Left ventricle myocardium inferior (tissue), 1 donor: Measurements from ENCODE around the gene HELLS. TPM values are rescaled to one million over a fixed set of nuclear protein-coding genes. Genes with fewer than 3 reads are reported as not detected.

ENCODE experiments used
- DNase-seq: peaks from one replicate; pipeline ENCODE4 v3.0.0-alpha.2; 2020
- H3K27ac ChIP-seq: fragments of 200-600 bp; replicated peaks from 2 replicates; pipeline ENCODE4 v1.8.0; 2021
- H3K27me3 ChIP-seq: fragments of 200-600 bp; 2 replicates; pipeline ENCODE4 v1.8.0; 2021; ENCODE audit warnings: low read depth
- H3K36me3 ChIP-seq: fragments of 200-600 bp; 2 replicates; pipeline ENCODE4 v1.8.0; 2021
- H3K4me1 ChIP-seq: fragments of 200-600 bp; 2 replicates; pipeline ENCODE4 v1.8.0; 2021
- H3K4me3 ChIP-seq: fragments of 200-600 bp; 2 replicates; pipeline ENCODE4 v1.8.0; 2021; ENCODE audit warnings: mild to moderate bottlenecking, moderate library complexity
- H3K9me3 ChIP-seq: fragments of 200-600 bp; replicated peaks from 2 replicates; pipeline ENCODE4 v1.8.0; 2021
- CTCF ChIP-seq: fragments of 200-600 bp; IDR thresholded peaks from 2 replicates; pipeline ENCODE4 v1.8.0; 2021; ENCODE audit warnings: antibody characterized with exemption, mild to moderate bottlenecking, borderline replicate concordance
- intact Hi-C: fragments of 100-400 bp; cut with micrococcal nuclease; formaldehyde crosslinking; loops from one replicate; pipeline ENCODE4 v1.11.0; 2022
- long read RNA-seq: library from polyadenylated mRNA; unstranded; transcript quantifications from one replicate; pipeline ENCODE4 v2.0.0, GENCODE V29; 2021
- total RNA-seq: library from RNA; stranded (reverse); fragmentation: NEBNext Ultra II Directional; extraction: Animal tissue kit (Norgen Biotek cat#: 25700); gene quantifications from one replicate; pipeline ENCODE4 v1.2.1, GENCODE V29; 2021
- donor health status: DM: no; HTN: yes; CAD: no; lungs with severe emphysema.

Gene HELLS
- total RNA-seq: 0.91 TPM
- long read RNA-seq: 0 reads

GRCh38 chr10:94545391-94546048 is at the start of gene HELLS:
HELLS (plus strand) TSS chr10:94545788; CDS start chr10:94545922, 134 bp downstream.
- peak within 1 kb of the TSS; percentile 77 for H3K4me3 ChIP-seq
- DNase-seq: peak; percentile 68
- intact Hi-C loops: no loop called here
- peak; percentile 21 for TF ChIP-seq CTCF
- H3K9me3 ChIP-seq: no peaks in the 10 kb centered on the region
- H3K27ac ChIP-seq: peak within 1 kb of the TSS; percentile 50
- peaks cover 32% of the 10 kb centered on the region for H3K27me3 ChIP-seq
- H3K4me1 ChIP-seq: peaks cover 26% of the 10 kb centered on the region
- no peaks in the 10 kb centered on the region for H3K36me3 ChIP-seq

GRCh38 chr10:94496010-94496409 is 49.6 kb upstream of the HELLS start:
- H3K9me3 ChIP-seq: peaks cover 4% of the 10 kb centered on the region
- no peaks in the 10 kb centered on the region for H3K27me3 ChIP-seq
- H3K36me3 ChIP-seq: peaks cover 2% of the 10 kb centered on the region
- no peak for DNase-seq
- H3K4me1 ChIP-seq: peaks cover 5% of the 10 kb centered on the region
- TF ChIP-seq CTCF: no peak
- intact Hi-C loops: no loop called here
- H3K4me3 ChIP-seq: no peak overlapping the region
- no peak overlapping the region for H3K27ac ChIP-seq

DNA sequence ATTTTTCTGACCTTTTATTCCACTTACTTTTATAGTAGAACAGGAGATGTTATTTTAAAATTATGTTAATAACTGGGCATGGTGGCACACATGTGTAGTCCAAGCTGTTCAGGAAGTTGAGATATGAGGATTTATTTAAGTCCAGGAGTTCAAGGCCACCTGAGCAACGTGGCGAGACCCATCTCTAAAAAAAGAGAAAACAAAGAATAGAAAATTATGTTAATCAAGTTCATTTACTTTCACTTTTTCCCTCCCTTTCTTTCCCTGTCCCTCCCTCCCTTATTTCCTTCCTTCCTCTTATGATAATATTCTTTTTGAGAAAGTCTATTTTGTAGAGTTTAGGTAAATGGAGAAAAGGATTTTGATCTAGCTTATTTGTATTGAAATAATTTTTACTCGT is 48.9 kb upstream of the HELLS start:
- Histone ChIP-seq H3K9me3 (peaks cover 4% of the 10 kb centered on the region), H3K4me1 (peaks cover 3% of the 10 kb centered on the region), H3K27ac (no peak overlapping the region), H3K36me3 (peaks cover 7% of the 10 kb centered on the region), H3K4me3 (no peak overlapping the region), H3K27me3 (no peaks in the 10 kb centered on the region)
- intact Hi-C loops: no loop called here
- no peak for DNase-seq
- TF ChIP-seq CTCF: no peak

- no peaks in the 10 kb centered on the region for H3K27me3 ChIP-seq
- H3K27ac ChIP-seq: no peak overlapping the region
- TF ChIP-seq CTCF: peak; percentile 36
- no peak for DNase-seq
- peaks cover 19% of the 10 kb centered on the region for H3K36me3 ChIP-seq
- H3K9me3 ChIP-seq: no peaks in the 10 kb centered on the region
- intact Hi-C loops: no loop called here
- H3K4me3 ChIP-seq: no peak overlapping the region
- peaks cover 3% of the 10 kb centered on the region for H3K4me1 ChIP-seq
These were observed 45.5 kb upstream of the HELLS start for GRCh38 chr10:94500063-94500462.

GRCh38 chr10:94521276-94522250 is 24.0 kb upstream of the HELLS start:
- Histone ChIP-seq H3K27ac (no peak overlapping the region), H3K4me3 (no peak overlapping the region), H3K36me3 (peaks cover 22% of the 10 kb centered on the region), H3K4me1 (no peaks in the 10 kb centered on the region), H3K27me3 (no peaks in the 10 kb centered on the region), H3K9me3 (no peaks in the 10 kb centered on the region)
- TF ChIP-seq CTCF: no peak
- no peak for DNase-seq
- intact Hi-C loops: no loop called here
